GM19395 (cell line): Measurements from ENCODE around the gene DLG1.
A peak's percentile ranks its signal among the peaks of the same experiment; 100 is the strongest.
"Not testable (repeated sequence)": the region's sequence is repeated elsewhere in the genome, so short reads cannot be mapped to it uniquely, and the experiment has no call there.

Source experiments
- ATAC-seq: cut with Tn5 transposase; IDR thresholded peaks from one replicate; pipeline ENCODE4 v1.9.1; 2021; ENCODE audit warnings: mild to moderate bottlenecking, moderate library complexity; ENCODE audit not compliant: unreplicated experiment

The DLG1 gene

DNA sequence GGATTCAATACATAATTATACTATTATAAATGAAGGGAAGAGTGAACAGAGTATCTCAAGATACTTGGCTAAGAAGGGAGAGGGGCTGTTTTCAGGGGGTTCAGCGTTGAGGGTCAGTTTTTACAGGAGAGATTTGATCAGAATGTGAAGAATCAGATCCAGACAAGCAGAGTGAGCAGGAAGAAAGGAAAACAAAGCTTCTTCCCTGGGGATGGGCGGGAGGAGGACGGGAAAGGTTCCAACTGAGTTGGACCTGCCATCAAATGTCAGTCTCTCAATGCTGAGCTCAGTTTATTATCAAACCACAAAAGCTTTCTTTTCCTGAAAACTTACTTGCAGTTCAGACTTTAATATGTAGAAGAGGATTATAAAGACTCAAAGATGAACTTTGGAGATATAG is 262.8 kb downstream of the DLG1 start:
- ATAC-seq, result no peak

DNA sequence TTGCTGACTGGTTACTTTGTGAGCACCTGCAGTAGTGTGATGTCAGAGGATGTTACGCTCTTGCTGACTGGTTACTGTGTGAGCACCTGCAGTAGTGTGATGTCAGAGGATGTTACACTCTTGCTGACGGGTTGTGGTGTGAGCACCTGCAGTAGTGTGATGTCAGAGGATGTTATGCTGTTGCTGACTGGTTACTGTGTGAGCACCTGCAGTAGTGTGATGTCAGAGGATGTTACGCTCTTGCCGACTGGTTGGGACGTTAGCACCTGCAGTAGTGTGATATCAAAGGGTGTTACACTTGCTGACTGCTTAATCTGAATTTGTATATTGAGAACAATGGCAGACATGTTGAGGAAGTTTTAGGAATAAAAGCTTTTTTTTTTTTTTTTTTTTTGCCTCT is 263.6 kb downstream of the DLG1 start:
- ATAC-seq, result not testable (repeated sequence)

DNA sequence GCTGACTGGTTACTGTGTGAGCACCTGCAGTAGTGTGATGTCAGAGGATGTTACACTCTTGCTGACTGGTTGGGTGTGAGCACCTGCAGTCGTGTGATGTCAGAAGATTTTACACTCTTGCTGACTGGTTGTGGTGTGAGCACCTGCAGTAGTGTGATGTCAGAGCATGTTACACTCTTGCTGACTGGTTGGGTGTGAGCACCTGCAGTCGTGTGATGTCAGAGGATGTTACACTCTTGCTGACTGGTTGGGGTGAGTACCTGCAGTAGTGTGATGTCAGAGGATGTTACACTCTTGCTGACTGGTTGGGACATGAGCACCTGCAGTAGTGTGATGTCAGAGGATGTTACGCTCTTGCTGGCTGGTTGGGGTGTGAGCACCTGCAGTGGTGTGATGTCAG is 264.6 kb downstream of the DLG1 start:
- not testable (repeated sequence) for ATAC-seq

DNA sequence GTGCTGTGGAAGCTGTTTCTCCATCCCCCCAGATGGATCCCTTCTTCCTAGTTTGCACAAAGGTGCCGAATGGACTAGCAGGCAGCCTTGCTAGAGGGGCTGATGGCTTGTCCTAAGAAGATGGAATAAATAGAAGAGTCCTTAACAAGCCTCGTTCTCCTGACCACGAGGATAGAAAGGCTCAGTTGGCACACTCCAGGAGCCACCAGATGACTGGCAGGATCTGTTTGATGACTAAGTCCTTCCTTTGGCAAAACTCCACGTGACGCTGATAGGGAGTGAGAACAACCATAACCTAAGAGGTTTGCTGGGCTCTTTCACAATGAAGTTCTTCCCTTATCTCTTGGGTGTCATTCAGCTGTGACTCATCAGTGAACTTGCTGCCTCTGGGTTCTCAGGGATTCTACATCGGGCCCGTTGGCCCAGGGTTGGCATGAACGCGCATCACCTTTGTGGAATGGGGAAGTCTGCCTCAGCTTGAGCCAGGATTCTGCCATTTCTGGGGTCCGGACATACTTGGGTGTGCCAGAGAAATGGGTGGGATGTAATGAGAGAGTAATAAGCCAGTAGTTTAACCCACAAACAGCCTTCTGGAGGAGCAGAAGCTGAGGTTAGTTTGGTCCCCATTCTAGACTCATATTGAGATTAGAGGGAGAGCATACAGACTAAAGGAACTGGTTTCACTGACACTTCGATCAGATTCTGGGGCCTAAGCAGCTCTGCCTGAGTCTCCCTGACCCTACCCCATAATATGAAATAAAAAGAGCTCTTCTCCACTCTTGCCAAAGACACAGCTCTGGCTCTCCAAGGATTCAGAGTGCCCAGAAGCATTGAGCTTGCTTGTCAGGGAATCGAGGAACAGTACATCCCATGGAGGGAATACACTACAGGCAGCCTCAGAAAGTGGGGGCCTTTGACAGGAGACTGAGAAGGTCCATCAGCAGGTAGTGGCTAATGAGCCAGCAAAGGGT is 266.8 kb downstream of the DLG1 start:
- no peak for ATAC-seq

DNA sequence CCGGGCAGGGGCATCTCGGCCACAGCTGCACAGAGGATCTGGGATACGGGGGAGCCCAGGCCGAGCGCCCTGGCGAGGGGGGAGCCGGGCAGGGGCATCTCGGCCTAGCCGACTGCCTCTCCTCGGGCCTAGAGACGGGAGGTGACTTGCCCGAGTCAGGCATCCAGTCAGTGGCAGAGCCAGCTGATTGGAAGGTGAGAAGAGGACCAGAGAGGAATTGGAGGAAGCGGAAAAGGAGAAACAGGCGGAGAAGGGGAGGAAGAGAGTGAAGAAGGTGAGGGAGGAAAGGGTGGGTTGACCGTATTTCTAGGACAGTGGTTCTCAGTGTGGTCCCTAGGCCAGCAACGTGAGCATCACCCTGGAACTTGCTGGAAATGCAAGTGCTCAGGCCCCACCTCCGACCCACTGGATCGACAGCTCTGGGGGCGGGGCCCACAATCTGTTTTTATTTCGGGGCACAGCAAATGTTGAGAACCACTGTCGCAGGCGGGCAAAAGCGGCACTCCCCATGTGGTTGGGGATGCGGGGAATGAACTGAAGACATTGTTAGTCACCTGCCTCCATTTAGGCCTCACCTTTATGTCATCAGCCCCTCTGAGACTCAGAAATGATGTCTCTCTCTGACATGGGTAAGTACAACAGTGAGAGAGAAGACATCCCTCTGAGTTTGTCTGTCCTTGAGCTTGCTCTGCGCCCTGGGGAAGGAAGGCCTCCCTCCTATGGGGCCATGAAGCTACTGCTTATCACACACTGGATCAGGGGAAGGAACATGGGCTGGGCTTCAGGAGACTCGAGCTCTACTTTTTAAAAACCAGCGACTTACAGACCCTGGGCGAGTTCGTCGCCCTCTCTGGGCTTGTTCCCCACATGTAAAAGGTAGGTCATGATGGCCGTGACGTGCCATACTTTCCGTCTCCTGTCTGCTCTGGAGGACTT is 267.8 kb downstream of the DLG1 start:
- no peak for ATAC-seq

DNA sequence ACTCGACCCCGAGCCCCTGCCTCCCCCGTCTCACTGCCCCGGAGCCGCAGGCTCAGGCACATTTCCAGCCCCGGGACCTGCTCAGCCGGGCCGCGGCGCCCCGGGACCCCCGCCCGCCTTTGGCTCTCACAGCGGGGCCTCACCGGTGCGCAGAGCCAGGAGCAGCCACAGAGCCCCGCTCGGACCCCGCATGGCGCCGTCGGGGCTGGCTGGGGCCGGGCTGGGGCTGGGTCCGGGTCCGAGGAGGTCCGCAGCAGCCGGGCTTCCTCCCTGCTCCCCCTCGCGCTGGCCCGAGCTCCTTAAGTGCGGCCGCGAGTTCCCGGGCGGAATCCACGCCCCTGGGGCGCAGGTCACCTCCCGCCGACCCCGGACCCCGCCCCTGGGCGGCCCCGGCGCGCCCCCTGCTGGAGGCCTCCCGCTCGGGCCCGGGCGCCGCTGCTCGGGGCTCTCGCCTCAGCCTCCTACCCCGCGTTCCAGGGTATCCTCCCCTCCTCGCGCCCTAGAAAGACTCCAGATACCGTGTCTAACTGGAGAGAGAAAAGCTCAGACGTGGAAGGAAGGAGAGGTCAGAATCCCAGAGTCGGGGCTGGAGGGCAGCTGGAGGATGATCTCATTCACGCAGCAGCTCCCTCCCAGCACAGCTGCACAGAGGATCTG is 268.8 kb downstream of the DLG1 start, which contains the start of gene MELTF:
Gene MELTF, minus strand, starts transcription at position 307 of the 657 bp plus-strand sequence. Its CDS starts 115 bp downstream, at position 192.
- ATAC-seq, result peak; percentile 79

DNA sequence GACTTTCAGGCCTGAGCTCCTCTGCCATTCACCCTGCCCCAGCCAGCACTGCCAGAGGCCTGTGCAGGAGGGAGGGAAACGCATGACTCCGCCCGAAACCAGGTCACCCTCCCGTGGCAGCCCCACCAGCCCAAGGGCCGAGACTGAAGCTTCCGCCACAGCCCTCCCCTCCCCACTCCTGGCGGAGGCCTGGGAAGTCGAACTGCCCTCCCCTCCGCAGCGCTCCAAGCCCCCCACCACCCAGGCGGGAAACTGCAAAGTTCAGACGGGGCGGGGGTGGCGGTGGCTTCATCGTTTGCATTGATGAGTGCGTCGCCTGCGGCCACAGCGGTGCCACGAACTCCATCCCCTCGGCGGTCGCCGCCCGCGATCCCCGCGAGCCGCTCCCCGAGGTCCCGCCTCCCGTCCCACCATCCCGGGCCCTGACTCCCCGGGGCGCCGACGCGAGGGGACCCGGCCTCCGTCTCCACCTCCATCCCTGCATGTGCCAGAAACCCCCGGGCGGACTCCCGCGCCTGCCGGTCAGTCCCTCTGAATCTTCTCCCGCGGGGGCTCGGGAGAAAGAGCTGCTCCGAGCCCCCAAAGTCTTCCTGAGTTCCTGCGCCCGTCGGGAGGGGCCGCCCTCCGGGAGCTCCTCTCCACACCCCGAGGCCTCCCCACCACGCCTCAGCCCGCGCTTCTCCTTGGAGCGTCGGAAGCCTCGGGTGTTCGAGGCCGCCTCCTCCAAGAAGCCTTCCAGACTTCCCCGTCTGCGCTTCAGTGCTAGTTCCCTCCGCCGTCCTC is 269.5 kb downstream of the DLG1 start:
- ATAC-seq, result peak; percentile 37

DNA sequence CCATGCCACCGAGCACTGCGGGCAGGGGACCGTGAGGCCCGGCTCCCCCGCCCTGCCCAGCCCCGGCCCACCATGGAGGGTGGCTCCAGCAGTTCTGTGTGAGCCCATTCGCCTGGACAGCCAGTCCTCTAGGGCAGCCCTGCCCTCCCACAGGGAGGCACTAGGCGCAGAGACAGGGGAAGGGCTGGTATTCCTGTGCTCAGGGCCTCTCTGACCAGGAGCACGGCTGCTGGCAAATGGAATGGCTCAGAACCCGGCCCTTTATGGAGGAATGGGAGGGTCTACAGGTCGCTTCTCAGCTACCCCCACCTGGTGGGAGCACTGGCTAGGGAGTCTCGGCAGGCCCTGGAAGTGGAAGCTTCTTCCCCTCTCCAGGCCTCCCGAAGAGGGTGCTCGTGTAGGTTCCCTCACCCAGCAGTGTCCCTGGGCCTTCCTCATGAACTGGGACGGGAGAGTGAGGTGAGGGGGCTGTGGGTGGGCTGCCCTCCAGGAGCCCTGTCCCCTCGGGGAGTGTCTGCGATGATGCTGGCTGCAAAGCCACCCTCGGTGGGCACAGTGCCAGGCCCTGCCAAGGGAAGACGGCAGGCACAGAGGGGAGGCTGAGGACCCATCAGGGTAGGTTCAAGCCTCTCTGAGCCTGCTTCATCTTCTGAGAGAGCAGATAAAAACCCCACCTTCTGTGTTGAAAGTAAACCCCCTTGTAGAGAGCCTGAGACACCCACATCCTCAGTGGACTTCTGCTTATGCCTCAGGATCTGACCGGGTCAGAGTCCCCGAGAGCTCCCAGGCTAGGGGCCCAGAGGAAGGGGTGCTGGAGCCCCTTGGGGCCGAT is 270.3 kb downstream of the DLG1 start:
- ATAC-seq, result no peak

DNA sequence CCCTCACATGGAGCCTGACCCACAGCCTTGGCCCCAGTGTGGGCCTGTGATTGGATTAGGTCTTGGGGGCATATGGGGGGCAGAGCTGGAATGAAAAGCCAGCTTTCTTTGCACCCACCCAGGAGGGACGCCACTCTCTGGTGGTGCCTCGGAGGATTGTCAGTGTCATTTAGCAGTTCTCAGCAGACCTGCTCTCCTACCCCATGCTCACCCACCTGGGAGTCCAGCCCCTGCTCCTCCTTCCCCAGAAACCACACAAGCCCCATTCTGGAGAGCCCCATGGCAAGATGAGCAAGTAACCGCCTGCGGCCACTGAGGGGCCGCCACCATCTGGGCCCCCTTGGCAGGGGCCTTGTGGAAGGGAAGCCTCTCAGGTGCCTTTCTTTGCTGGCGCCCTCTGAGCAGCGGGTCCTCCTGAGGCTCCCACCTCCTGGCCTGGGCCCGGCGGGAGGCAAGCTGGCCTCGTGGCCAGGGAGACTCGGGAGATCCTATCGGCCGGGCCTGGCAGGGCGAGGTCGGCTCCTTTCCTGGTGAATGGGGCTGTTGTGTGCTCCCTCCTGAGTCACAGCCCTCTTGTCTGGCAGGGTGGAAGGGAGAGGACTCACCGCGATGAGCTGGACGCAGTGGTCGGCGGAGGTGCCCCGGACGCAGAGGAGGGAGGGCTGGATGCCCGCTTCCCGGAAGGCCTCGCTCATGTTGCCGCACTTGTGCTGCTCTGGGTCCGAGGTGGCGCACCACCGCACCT is 271.1 kb downstream of the DLG1 start:
- no peak for ATAC-seq

DNA sequence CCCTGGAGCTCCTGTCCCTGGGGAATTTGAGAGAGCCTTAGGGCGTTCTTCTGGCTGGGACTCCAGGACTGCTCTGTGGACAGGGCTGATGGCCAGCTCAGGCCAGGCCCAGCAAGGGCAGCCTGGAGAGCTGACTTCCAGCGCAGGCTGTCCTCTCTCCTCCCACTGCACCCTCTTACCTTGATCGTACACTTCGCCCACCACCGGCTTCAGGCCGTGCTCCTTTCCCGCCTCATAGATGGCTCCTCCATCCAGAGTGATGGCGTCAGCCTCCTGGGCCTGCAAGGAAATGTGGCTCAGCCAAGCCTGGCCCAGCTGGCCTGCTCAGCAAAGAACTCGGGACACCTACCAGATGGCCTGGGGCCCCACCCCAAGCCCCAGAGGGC is 271.9 kb downstream of the DLG1 start:
- ATAC-seq, result no peak

DNA sequence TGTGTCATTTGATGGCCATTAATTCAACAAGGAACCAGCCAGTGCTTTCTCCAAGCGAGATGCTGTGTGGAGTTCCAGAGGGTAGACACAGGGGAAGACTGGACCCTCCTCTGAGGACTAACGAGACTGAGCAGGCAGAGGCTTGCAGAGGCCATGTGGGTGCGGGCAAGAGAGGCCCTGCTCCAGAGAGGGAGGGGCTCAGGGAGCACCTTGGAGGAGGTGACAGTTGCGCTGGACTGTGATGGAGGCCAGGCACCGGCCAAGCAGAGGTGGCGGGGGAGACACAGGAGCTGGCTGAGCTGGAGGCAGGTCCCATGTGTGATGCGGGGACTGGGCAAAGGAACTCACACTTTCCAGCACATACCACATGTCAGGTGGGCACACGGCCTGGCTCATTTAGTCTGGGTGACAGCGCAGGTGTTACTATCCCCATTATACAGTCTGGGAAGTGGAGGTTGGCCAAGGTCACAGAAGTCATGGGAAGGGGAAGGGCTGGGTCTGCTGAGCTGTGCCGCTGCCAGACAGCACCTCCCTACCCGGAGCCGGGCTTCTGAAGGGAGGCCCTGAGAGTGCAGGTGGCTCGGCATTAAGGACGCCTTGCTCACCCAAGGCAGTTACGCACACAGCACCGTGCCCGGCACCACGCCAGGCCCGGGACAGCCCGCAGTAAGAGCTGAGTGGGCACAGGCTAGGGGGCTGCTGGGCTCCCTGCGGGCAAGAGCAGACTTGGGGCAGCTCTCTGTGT is 272.5 kb downstream of the DLG1 start:
- no peak for ATAC-seq

DNA sequence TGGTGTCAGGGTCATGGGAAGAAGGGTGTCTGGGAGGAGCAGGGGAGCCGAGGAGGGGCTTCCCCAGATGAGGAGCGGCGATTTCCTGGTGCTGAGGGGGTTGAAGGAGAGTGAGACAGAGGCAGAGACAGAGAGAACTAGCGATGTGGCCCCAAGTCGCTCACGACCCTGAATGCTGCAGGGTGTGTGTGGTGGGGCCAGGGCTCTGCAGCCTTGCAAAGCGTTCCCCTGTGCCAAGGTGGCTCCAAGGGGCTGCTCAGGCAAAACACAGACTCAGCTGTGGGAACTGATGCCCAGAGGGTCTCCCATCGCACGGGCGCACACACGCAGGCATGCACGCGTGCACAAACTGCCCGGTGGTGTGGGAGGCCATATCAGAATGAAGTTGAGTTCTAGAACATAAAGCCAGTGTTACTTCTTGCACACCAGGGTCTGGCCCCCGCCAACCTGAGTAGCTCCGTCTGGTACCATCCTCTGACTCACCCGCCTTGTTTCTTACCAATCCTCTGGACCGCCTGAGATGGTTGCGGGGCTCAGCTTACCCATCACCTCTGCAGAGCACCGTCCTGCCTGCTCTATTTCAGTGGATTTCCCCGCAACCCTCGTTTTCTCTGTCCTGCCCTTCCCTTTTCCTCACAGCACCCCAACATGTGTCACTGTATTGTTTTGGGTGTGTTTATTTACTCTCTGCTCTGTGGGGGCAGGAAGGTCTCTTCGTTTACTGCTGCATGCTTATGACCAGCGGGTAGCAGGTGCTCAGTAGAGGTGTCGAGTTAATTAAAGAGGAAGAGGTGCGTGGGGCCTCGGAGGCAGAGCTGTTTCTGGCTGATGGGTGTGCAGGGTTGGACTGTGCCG is 273.3 kb downstream of the DLG1 start:
- no peak for ATAC-seq

DNA sequence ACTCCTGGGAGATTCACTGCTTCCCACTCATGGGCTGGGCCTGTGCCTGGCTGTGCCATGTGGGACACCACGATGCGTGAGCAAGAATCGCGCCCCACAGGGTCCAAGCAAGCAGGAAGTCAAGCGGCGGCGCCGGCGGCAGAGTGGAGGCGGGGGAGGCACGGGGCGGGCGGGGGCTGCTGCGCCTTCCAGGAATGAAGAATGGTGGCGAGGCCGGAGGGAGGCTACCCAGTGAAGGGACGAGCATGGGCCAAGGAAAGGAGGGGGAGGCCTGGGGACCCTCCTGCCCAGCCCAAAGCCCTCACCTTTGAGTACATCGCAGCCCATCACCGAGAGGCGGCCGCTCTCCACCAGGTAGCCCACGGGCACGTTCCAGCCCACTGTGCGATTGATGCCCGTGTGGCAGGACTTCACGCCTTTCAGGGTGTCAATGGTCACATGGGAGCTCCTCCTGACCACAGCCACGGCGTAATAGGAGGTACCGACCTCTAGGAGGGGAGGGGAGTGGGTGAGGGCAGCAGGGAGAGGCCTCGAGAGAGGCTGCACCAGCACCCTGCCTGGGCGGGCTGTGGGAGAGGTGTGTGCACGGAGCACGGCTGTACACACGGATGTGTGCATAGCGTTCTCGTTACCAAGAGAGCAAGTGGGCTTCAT is 274.3 kb downstream of the DLG1 start:
- ATAC-seq, result no peak

DNA sequence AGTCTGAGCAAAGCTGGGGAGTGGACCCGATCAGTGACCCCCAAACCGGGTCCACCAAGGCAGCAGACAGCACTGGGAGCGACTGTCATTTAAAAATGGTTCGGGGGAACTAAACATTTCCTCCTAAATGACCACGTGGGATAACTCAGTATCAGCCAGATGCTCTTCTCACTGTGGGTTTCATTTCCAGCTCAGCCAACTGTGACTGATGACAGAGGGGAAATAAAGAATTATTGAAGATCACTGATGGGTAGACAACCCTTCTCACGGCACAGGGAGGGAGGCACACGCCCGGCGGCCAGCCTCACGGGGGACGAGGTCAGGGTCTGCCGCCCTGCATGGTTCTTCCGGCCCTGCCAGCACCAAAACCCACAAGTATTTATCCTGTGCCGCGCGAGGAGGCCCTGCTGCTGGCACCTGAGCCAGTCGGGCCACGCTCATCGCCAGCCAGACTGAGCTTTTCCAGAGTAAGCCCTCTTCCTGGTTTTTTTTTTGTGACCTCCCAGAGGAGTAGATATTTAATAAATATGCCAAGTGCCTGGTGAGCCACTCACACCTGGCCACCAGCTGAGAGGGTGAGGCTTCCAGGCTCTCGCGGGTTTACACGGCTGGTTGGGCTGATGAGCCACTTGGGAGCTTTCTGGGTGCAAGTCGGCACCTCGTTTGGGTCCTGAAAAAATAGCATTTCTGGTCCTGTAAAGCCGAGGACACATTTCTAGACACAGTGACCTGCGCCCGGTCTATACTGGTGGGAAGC is 275.0 kb downstream of the DLG1 start:
- ATAC-seq, result no peak

DNA sequence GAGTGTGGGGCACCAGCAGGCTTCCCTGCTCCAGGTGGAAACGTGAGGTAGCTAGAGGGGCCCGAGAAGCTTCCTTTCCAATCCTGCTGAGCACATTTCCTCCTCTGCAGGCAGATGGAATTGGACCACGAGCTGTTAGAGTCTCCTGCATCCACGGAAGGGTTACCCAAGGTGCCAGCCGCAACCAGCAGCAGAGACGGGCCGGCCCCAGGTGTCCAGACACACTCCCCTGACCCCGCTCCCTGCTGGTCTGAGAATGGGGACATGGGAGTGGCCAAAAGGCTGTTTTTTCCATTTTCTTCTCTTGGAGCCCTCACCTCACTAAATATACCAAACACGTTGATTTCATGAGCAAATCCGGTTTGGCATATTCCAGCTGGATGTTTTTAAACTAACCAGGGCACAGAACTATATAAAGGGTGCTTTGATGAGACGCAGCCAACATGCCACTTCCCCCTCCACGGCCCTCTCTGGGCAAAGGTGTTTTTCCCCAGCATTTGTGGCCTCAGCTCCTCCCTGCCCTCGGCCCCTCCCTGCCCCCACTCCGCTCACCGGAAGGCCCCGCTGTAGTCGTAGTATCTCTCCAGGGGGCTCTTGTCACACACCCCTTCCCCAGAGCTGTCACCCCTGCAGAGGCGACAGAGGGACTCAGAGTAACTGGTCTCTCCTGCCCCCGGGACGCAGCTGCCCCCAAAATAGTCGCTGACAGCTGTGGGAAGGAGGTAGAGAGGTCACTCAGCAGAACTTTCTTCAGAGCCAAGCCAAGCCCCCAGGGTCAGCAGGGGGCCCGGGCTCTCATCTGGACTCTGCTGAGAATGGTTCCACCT is 275.8 kb downstream of the DLG1 start:
- no peak for ATAC-seq
